ENCODE results near the gene RGL1. TPM values are rescaled to one million over a fixed set of nuclear protein-coding genes. Genes with fewer than 3 reads are reported as not detected.
A peak's percentile ranks its signal among the peaks of the same experiment; 100 is the strongest.

The RGL1 gene
- total RNA-seq, 4 donors from 2014 or later = 11.6 to 22.5 (median 15.0) TPM

DNA sequence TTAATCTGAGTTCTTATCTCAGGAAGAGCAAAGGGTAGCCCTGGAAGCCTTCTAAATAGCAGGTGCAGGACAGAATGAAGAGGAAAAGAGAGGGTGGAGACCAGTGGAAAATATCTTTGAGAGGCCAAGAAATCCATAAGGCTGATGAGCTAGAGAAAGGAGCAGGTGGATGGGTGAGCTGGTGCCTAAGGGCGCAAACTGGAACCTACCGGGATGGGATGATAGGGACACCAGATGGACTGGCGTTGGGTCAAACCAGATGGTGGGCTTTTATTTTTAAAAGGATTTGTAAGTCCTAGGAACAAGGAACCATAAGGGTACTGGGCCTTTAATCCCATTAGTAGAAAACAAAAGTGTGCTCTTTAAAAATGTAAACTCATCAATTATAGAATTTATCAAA lies 59.7 kb downstream of the RGL1 start:
- no peak for DNase-seq (ENCODE audit: low spot score in 2 of 2)
- intact Hi-C loops (cut with DNase I; ENCODE audit: low total_unique reads) = no loop called here
- no peak overlapping the region for H3K4me3 ChIP-seq (ENCODE audit: low read depth, poor library complexity, severe bottlenecking)
- 79 to 87% methylated on average over 3 of the region's 3 CpGs for WGBS, 2 donors
- TF ChIP-seq POLR2A (IDR thresholded peaks at IDR 0.05) = no peak
- TF ChIP-seq, protein P1, sequence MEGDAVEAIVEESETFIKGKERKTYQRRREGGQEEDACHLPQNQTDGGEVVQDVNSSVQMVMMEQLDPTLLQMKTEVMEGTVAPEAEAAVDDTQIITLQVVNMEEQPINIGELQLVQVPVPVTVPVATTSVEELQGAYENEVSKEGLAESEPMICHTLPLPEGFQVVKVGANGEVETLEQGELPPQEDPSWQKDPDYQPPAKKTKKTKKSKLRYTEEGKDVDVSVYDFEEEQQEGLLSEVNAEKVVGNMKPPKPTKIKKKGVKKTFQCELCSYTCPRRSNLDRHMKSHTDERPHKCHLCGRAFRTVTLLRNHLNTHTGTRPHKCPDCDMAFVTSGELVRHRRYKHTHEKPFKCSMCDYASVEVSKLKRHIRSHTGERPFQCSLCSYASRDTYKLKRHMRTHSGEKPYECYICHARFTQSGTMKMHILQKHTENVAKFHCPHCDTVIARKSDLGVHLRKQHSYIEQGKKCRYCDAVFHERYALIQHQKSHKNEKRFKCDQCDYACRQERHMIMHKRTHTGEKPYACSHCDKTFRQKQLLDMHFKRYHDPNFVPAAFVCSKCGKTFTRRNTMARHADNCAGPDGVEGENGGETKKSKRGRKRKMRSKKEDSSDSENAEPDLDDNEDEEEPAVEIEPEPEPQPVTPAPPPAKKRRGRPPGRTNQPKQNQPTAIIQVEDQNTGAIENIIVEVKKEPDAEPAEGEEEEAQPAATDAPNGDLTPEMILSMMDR (IDR thresholded peaks at IDR 0.05) = no peak

DNA sequence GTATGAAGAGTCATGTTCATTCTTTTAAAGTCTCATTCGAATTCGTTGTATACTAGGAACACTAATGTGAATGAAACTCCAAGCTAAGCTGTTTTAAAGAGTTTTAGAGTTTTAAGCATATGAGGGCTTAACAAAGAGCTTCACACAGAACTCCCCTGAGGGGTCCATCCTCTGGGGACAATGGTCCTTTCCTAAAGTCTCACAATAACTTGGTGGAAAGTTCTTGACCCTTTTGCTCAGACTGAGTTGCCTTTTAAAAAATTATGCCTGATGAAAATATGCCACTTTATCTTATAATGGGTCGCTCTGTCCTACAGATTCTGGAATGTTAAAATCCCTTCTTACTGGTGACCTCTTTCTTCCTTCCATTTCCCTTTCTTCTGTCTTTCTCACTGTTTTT lies 64.3 kb downstream of the RGL1 start:
- intact Hi-C loops (cut with DNase I; ENCODE audit: low total_unique reads) = no loop called here
- DNase-seq (ENCODE audit: low spot score in 2 of 2) = no peak
- 80 to 83% methylated on average over 3 of the region's 3 CpGs for WGBS, 2 donors
- no peak for TF ChIP-seq POLR2A (IDR thresholded peaks at IDR 0.05)
- TF ChIP-seq, protein P1 (IDR thresholded peaks at IDR 0.05) = no peak
- H3K4me3 ChIP-seq (ENCODE audit: low read depth, poor library complexity, severe bottlenecking) = no peak overlapping the region

DNA sequence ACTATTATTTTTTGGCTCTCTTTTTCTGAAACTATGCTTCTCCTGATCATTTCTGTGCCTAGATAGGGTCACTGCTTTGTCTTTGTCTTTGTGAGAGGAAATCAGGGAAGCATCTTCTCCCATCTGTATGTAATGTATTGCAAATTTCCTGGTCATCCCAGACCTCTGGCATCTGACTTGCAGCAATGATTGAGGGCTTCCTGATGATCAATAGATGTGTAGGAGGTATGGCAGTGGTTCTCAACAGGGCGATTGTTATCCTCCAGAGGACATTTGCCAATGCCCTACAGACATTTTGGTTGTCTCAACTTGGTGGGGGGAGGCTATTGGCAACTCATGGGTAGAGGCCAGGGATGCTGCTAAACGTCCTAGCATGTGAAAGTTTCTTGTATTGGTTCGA lies 64.7 kb downstream of the RGL1 start:
- intact Hi-C loops (cut with DNase I; ENCODE audit: low total_unique reads) = no loop called here
- H3K4me3 ChIP-seq (ENCODE audit: low read depth, poor library complexity, severe bottlenecking) = no peak overlapping the region
- 71 to 77% methylated on average over 3 of the region's 3 CpGs for WGBS, 2 donors
- DNase-seq (ENCODE audit: low spot score in 2 of 2) = no peak
- TF ChIP-seq POLR2A (IDR thresholded peaks at IDR 0.05) = no peak
- TF ChIP-seq, protein P1 (IDR thresholded peaks at IDR 0.05) = no peak

DNA sequence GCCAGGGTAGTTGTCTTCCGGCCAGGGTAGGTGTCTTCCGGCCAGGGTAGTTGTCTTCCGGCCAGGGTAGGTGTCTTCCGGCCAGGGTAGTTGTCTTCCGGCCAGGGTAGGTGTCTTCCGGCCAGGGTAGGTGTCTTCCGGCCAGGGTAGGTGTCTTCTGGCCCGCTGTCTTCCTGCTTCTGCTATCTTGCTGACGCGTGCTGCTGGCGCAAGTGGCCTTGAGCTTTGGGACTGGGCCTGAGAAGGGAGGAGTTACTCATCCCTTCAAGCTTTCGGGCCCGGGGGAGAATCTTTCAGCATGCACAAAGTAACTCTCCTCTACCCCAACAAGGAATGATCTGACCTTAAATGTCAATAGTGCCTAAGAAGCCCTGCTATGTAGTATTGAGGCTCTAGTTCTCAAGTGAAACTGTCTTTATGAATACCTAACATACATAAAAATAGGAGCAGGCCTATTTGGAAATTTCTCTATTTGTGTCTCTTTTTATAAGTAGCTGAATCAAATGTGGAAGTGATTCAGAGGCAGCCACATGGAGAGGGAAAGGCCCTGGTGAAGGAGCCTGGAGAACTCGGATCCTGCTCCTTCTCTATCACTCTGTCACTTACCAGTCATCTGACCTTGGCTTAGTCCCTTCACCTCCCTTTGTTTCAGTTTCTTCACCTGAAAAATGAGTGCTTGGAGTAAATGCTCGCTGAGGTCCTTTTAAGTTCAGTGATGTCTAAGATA lies 65.6 kb downstream of the RGL1 start:
- DNase-seq (ENCODE audit: low spot score in 2 of 2) = peak; percentile 59 to 95
- TF ChIP-seq, protein P1 (IDR thresholded peaks at IDR 0.05) = no peak
- TF ChIP-seq POLR2A (IDR thresholded peaks at IDR 0.05) = no peak
- H3K4me3 ChIP-seq (ENCODE audit: low read depth, poor library complexity, severe bottlenecking) = no peak overlapping the region
- intact Hi-C loops (cut with DNase I; ENCODE audit: low total_unique reads) = no loop called here
- 65 to 74% methylated on average over 14 to 15 of the region's 15 CpGs for WGBS, 2 donors

DNA sequence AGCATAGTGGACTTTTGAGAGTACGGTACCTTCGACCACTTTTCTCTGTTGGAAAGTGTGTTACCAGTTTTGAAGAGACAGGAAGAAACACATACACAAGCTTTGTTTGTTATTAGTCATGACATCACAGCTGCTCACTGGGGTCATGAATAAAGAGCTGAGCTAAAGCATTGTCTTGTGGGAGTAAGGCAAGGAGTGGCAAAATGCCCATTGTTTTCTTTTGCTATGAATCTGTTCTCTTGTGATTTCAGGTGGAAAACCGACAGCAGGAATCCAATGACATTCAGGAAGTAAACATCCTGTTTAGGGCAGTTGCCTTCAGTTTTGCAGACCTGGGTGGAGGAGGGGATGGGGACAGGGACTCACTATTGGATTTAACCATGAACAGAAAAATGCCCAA lies 66.2 kb downstream of the RGL1 start:
- 69 to 70% methylated on average over 3 of the region's 3 CpGs for WGBS, 2 donors
- intact Hi-C loops (cut with DNase I; ENCODE audit: low total_unique reads) = no loop called here
- H3K4me3 ChIP-seq (ENCODE audit: low read depth, poor library complexity, severe bottlenecking) = no peak overlapping the region
- DNase-seq (ENCODE audit: low spot score in 2 of 2) = no peak
- TF ChIP-seq, protein P1 (IDR thresholded peaks at IDR 0.05) = no peak
- TF ChIP-seq POLR2A (IDR thresholded peaks at IDR 0.05) = no peak

DNA sequence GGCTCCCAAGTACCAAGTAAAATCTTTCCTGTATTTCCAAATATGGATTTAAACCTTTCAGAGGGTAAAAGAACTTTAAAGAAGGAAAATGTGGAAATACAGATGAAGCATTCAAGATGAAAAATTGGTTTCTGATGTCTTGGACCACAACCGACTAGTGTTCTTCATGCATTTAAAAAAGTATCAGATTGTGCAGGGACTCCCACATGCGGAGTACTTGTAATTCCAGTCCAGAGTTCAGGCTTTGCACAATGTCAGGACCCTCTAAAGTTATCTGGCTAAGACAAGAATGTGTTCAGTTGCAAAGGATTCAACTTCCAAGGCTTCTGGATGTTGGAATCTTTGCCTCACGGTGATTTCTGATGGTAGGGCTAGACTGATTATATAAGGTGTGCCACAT lies 66.7 kb downstream of the RGL1 start:
- 56 to 72% methylated on average over 3 of the region's 3 CpGs for WGBS, 2 donors
- H3K4me3 ChIP-seq (ENCODE audit: low read depth, poor library complexity, severe bottlenecking) = no peak overlapping the region
- TF ChIP-seq, protein P1 (IDR thresholded peaks at IDR 0.05) = no peak
- no peak for TF ChIP-seq POLR2A (IDR thresholded peaks at IDR 0.05)
- no peak for DNase-seq (ENCODE audit: low spot score in 2 of 2)
- intact Hi-C loops (cut with DNase I; ENCODE audit: low total_unique reads) = no loop called here

All from lower leg skin (tissue), 4 donors.